Measurements from ENCODE around the gene MSN.

The MSN gene

DNA sequence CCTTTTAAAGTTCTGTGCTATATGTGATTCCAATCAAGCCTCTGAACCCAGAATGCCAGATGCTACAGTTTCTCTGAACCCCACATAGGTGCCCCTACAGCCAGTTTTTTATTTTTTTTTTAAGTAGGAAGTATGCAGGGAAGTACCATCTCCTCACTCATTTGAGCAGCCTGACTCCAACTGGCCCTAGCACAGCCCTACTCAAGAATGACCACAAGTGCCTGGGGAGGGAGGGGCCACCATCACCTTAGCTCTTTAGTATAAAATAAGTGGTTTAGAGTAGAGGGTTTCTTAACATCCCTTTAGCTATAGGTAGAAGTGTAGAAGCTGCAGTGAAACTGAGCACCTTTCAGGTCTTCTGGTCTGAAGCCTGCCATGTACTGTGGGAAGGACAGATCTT, 14.4 kb downstream of the MSN start:
- no peak overlapping the region for H3K27ac ChIP-seq
- H3K9ac ChIP-seq = no peak overlapping the region
- peaks cover 12% of the 10 kb centered on the region for H3K79me2 ChIP-seq
- H3K36me3 ChIP-seq (ENCODE audit: control insufficient read depth, insufficient read depth, low read length) = no peaks in the 10 kb centered on the region
- no peak overlapping the region for H2AFZ ChIP-seq
- no peaks in the 10 kb centered on the region for H3K9me3 ChIP-seq (ENCODE audit: control insufficient read depth, low read length)
- H3K4me1 ChIP-seq = no peaks in the 10 kb centered on the region
- TF ChIP-seq, protein P1, sequence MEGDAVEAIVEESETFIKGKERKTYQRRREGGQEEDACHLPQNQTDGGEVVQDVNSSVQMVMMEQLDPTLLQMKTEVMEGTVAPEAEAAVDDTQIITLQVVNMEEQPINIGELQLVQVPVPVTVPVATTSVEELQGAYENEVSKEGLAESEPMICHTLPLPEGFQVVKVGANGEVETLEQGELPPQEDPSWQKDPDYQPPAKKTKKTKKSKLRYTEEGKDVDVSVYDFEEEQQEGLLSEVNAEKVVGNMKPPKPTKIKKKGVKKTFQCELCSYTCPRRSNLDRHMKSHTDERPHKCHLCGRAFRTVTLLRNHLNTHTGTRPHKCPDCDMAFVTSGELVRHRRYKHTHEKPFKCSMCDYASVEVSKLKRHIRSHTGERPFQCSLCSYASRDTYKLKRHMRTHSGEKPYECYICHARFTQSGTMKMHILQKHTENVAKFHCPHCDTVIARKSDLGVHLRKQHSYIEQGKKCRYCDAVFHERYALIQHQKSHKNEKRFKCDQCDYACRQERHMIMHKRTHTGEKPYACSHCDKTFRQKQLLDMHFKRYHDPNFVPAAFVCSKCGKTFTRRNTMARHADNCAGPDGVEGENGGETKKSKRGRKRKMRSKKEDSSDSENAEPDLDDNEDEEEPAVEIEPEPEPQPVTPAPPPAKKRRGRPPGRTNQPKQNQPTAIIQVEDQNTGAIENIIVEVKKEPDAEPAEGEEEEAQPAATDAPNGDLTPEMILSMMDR (IDR thresholded peaks at IDR 0.05) = no peak
- no peaks in the 10 kb centered on the region for H3K27me3 ChIP-seq (ENCODE audit: control insufficient read depth, insufficient read depth, low read length)
- H3K4me3 ChIP-seq (ENCODE audit: low read depth, low read length) = no peak overlapping the region
- no peak overlapping the region for H3K4me2 ChIP-seq (ENCODE audit: low read length)

DNA sequence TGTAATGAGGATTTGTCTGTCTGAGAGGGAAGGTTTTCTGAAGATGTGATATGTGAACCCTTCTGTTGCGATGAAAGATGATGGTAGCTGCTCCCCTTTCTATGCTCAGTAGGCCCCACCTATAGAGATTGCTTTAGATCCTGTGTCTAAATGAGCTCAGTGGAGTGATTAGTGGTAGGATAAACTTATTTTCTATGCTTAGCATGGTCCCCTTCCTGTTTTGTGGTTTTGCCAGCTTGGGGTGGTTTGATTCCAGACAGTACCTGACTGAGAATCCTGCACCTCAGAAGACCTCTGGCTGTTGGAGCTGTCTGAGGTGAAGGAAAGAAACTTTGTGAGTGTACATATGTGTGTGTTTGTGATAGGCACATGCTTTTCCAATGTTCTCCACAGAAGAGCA, 17.7 kb downstream of the MSN start:
- Histone ChIP-seq H3K79me2 (peaks cover 2% of the 10 kb centered on the region), H2AFZ (no peak overlapping the region), H3K36me3 (ENCODE audit: control insufficient read depth, insufficient read depth, low read length) (no peaks in the 10 kb centered on the region), H3K4me1 (no peaks in the 10 kb centered on the region), H3K4me2 (ENCODE audit: low read length) (no peak overlapping the region), H3K27me3 (ENCODE audit: control insufficient read depth, insufficient read depth, low read length) (no peaks in the 10 kb centered on the region), H3K27ac (no peak overlapping the region), H3K4me3 (ENCODE audit: low read depth, low read length) (no peak overlapping the region), H3K9me3 (ENCODE audit: control insufficient read depth, low read length) (no peaks in the 10 kb centered on the region), H3K9ac (no peak overlapping the region)
- TF ChIP-seq, protein P1 (IDR thresholded peaks at IDR 0.05) = no peak

DNA sequence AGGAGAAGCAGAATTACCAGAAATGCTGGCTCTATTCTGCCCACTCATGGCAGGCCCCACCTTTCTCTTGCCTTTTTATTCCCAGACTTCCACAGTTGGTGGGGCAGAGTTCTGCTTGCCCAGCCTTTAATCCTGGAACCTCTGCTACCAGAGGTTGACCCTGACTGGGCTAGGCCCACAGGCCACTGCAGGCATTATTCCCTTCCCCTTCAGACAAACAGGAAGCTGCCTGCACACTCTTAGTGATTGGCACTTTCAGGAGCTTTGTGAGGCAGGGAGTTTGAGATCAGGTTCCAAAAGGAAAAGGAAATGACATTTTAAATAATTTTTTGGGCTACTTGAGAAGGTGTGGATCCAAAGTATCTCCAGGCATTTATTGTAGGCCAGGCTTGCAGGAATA, 18.8 kb downstream of the MSN start:
- no peak overlapping the region for H3K27ac ChIP-seq
- TF ChIP-seq, protein P1 (IDR thresholded peaks at IDR 0.05) = no peak

DNA sequence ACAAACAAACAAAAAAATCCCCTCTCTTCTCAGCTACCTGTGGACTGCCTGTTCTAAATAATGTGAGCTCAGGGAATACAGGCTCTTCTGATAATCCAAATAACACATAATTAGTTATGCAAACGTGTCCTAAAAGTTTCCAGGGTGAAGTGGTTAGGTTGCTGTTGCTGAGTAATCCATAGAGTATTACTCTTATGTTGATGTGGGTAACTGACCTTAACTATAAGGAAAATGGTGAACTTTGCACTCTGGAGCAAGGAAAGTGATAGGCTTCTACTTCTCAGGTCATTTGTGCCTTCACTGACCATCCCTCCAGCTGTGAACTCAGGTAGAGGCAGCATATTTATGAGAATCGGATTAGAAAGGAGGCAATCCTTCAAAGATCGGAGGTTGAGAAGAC, 19.9 kb downstream of the MSN start:
- TF ChIP-seq, protein P1 (IDR thresholded peaks at IDR 0.05) = no peak
- no peak overlapping the region for H3K4me2 ChIP-seq (ENCODE audit: low read length)
- H2AFZ ChIP-seq = no peak overlapping the region
- no peaks in the 10 kb centered on the region for H3K36me3 ChIP-seq (ENCODE audit: control insufficient read depth, insufficient read depth, low read length)
- no peak overlapping the region for H3K9ac ChIP-seq
- no peaks in the 10 kb centered on the region for H3K4me1 ChIP-seq
- H3K9me3 ChIP-seq (ENCODE audit: control insufficient read depth, low read length) = no peaks in the 10 kb centered on the region
- H3K4me3 ChIP-seq (ENCODE audit: low read depth, low read length) = no peak overlapping the region
- H3K27me3 ChIP-seq (ENCODE audit: control insufficient read depth, insufficient read depth, low read length) = no peaks in the 10 kb centered on the region
- H3K27ac ChIP-seq = no peak overlapping the region
- H3K79me2 ChIP-seq = peaks cover 2% of the 10 kb centered on the region

More for the DNA sequence above, 18.8 kb downstream of the MSN start:
- Histone ChIP-seq H3K4me2 (ENCODE audit: low read length) (no peak overlapping the region), H3K4me3 (ENCODE audit: low read depth, low read length) (no peak overlapping the region), H3K9me3 (ENCODE audit: control insufficient read depth, low read length) (no peaks in the 10 kb centered on the region), H2AFZ (no peak overlapping the region), H3K27me3 (ENCODE audit: control insufficient read depth, insufficient read depth, low read length) (no peaks in the 10 kb centered on the region), H3K36me3 (ENCODE audit: control insufficient read depth, insufficient read depth, low read length) (no peaks in the 10 kb centered on the region), H3K4me1 (no peaks in the 10 kb centered on the region), H3K9ac (no peak overlapping the region), H3K79me2 (peaks cover 2% of the 10 kb centered on the region)

DNA sequence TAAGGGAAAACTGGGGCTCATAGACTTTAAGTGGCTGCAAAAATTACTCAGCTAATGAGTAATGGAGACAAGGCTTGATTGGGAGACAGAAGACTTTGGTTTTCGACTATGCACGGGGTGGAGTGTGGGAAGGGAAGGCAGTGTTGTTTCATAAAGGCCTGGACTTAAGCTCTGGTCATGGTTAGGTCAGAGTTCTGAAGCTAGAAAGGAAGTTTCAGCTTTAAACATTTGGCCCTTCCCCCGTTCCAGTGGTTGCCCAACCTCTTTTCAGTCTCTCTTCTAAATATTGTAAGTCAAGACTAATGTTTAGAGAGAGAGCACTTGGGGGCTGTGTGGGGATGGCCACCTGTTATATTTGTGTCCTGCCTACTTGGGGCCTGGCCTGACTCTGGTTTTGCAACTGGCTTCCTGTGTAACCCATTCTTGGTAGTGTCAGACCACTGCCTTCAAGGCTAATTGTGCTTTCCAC, 21.0 kb downstream of the MSN start:
- no peak overlapping the region for H3K4me3 ChIP-seq (ENCODE audit: low read depth, low read length)
- TF ChIP-seq, protein P1 (IDR thresholded peaks at IDR 0.05) = no peak
- peaks cover 2% of the 10 kb centered on the region for H3K79me2 ChIP-seq
- no peaks in the 10 kb centered on the region for H3K9me3 ChIP-seq (ENCODE audit: control insufficient read depth, low read length)
- H3K27me3 ChIP-seq (ENCODE audit: control insufficient read depth, insufficient read depth, low read length) = no peaks in the 10 kb centered on the region
- no peaks in the 10 kb centered on the region for H3K4me1 ChIP-seq
- H3K4me2 ChIP-seq (ENCODE audit: low read length) = no peak overlapping the region
- no peak overlapping the region for H2AFZ ChIP-seq
- H3K9ac ChIP-seq = no peak overlapping the region
- no peak overlapping the region for H3K27ac ChIP-seq
- no peaks in the 10 kb centered on the region for H3K36me3 ChIP-seq (ENCODE audit: control insufficient read depth, insufficient read depth, low read length)
